ENCODE results near the gene TPRG1L.
A peak's percentile ranks its signal among the peaks of the same experiment; 100 is the strongest.

TPRG1L gene

DNA sequence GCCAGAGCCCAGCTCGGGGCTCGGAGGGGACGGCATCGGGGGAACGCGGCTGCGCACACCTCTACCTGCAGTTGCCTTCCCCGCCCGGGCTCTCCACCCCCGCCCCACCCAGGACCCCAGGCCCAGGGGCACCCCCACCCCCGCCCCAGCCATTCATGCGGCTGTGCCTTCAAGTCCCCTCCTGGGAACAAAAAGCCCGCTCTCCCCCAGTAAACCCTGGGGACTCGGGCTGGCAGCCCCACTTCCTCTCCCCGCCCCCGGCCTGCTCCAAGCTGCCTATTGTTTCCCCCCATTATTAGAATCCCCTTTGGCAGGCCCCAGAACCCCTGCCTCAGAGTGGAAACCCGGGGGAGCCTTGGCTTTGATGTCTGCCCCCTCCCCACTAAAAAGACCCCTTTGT is 31.5 kb upstream of the TPRG1L start:
- Histone ChIP-seq H3K27me3 (replicated peaks; ENCODE audit: control insufficient read depth, insufficient read depth, low read length, poor library complexity, severe bottlenecking) (no peaks in the 10 kb centered on the region), H3K36me3 (ENCODE audit: control insufficient read depth, insufficient read depth, low read length) (no peaks in the 10 kb centered on the region), H3K27ac (ENCODE audit: insufficient read depth, low read length, poor library complexity, severe bottlenecking) (no peak overlapping the region), H3K9me3 (ENCODE audit: control insufficient read depth, low read length) (no peaks in the 10 kb centered on the region), H3K4me3 (ENCODE audit: insufficient read depth, low read depth, low read length, poor library complexity, severe bottlenecking) (no peak overlapping the region), H3K4me1 (ENCODE audit: control insufficient read depth, insufficient read depth, low read length, poor library complexity, severe bottlenecking) (peaks cover 15% of the 10 kb centered on the region)
- DNase-seq = no peak

DNA sequence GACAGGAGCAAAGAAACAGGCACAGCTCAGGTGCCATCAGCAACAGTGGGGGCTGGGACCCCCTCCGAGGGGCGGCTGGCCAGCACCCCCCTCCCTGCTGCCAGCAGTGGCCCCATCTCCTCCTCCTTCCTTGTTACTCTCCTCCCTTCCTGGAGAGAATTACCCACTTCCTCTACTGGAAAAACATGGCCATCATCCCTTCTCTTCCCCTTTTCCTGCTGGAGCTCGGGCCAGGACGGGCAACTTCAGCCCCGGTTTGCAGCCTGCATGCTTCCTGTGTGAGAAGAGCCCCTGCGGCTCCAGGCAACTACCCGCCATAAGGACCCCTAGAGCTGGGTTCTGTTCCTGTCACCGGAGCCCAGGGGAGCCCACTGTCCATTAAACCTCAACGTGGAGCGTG is 31.1 kb upstream of the TPRG1L start:
- H3K9me3 ChIP-seq (ENCODE audit: control insufficient read depth, low read length) = no peaks in the 10 kb centered on the region
- no peaks in the 10 kb centered on the region for H3K27me3 ChIP-seq (replicated peaks; ENCODE audit: control insufficient read depth, insufficient read depth, low read length, poor library complexity, severe bottlenecking)
- H3K4me3 ChIP-seq (ENCODE audit: insufficient read depth, low read depth, low read length, poor library complexity, severe bottlenecking) = no peak overlapping the region
- H3K27ac ChIP-seq (ENCODE audit: insufficient read depth, low read length, poor library complexity, severe bottlenecking) = no peak overlapping the region
- DNase-seq = no peak
- no peaks in the 10 kb centered on the region for H3K36me3 ChIP-seq (ENCODE audit: control insufficient read depth, insufficient read depth, low read length)
- H3K4me1 ChIP-seq (ENCODE audit: control insufficient read depth, insufficient read depth, low read length, poor library complexity, severe bottlenecking) = peaks cover 19% of the 10 kb centered on the region

DNA sequence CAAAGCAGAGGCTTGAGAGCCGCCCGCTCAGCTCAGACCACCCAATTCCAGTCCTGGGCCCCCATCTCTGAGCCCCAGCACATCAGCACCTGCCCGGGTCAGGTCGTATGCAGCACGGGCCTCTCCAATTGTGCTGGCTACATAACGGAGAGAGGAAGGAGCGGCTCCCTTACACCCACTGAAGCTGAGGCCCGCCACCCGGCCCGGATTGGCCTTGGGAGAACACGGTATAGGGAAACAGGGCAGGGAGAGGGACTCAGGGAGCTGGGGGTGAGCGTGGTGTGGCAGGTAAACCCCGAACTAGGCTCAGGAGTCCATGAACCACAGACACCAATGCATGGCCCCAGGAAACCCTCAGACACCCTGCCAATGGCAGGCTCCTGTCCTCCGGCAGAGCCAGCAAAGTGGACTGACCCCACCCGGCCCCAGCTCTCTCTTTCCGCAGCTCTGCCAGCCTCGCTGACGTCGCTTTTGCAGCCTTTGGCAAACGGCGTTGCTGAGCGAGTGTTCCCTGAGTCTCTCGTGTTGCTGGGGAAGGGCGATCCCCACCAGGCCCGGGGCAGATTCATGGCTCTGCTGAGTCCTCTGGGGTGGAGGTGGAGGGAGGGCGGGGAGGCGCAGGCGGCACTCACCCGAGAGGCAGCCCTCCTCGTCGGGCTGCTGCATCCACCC is 30.0 kb upstream of the TPRG1L start:
- Histone ChIP-seq H3K36me3 (ENCODE audit: control insufficient read depth, insufficient read depth, low read length) (no peaks in the 10 kb centered on the region), H3K4me3 (ENCODE audit: insufficient read depth, low read depth, low read length, poor library complexity, severe bottlenecking) (no peak overlapping the region), H3K4me1 (ENCODE audit: control insufficient read depth, insufficient read depth, low read length, poor library complexity, severe bottlenecking) (peaks cover 19% of the 10 kb centered on the region), H3K27me3 (replicated peaks; ENCODE audit: control insufficient read depth, insufficient read depth, low read length, poor library complexity, severe bottlenecking) (no peaks in the 10 kb centered on the region), H3K9me3 (ENCODE audit: control insufficient read depth, low read length) (no peaks in the 10 kb centered on the region), H3K27ac (ENCODE audit: insufficient read depth, low read length, poor library complexity, severe bottlenecking) (no peak overlapping the region)
- no peak for DNase-seq

DNA sequence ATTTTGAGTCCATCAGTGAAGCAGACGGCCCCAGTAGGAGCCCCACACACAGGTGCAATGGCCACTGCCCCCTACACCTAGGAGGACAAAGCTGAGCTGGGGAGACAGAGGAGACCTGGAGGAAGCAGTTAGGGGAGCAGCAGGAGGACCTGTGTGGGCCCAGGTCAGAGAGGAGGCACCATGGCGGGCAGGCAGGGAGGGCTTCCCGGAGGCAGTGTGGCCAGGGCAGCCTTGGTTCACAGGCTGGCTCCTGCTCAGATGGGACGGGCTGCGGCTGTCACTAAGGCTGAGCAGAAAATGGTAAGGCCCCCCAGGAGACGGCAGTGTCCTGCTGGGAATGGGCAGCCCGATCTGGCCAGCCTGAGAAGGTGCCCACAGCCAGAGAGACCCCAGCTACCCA is 28.9 kb upstream of the TPRG1L start:
- Histone ChIP-seq H3K4me3 (ENCODE audit: insufficient read depth, low read depth, low read length, poor library complexity, severe bottlenecking) (no peak overlapping the region), H3K27ac (ENCODE audit: insufficient read depth, low read length, poor library complexity, severe bottlenecking) (no peak overlapping the region), H3K27me3 (replicated peaks; ENCODE audit: control insufficient read depth, insufficient read depth, low read length, poor library complexity, severe bottlenecking) (no peaks in the 10 kb centered on the region), H3K4me1 (ENCODE audit: control insufficient read depth, insufficient read depth, low read length, poor library complexity, severe bottlenecking) (peaks cover 19% of the 10 kb centered on the region), H3K9me3 (ENCODE audit: control insufficient read depth, low read length) (no peaks in the 10 kb centered on the region), H3K36me3 (ENCODE audit: control insufficient read depth, insufficient read depth, low read length) (no peaks in the 10 kb centered on the region)
- DNase-seq = no peak

DNA sequence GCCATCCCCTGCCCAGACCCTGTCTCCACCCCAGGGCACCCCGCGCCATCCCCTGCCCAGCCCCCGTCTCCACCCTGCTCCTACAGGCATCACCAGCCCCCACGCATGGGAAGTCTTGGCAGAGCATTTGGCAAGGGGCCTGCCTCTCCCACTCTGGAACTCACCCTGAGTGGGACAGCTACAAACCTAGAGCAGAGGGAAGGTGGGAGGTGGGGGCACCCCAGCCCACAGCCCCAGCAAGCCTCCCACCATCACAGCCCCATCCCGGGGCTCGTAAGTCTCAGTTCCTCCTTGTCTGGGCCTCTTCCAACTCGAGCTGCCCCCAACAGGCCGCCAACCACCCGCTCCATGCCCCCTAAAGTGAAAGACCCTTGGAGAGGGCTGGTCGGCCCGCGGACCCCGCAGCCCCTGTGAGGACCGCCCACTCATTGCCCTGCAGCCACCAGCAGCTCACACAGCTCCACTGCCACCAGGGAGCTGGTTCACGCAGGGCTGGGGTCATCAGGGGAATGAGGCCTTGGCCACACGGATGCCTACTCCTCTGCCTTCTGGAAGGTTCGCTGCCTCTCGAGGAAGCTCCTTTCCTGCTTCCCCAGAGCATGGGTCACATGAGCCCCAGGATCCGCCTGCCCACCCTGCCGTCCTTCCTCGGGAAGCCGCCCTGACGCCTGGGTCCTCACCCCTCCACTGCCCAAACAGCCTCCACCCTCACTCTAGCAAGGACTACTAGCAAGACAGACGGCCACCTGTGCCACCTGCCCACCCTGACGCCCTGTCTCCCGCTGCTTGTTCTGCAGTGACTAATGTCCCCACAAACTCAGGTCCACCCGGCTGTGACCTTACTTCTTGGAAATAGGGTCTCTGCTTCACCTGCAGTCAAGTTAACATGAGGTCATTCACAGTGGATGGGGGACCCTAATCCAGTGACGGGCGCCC is 27.9 kb upstream of the TPRG1L start:
- no peaks in the 10 kb centered on the region for H3K9me3 ChIP-seq (ENCODE audit: control insufficient read depth, low read length)
- DNase-seq = no peak
- peaks cover 19% of the 10 kb centered on the region for H3K4me1 ChIP-seq (ENCODE audit: control insufficient read depth, insufficient read depth, low read length, poor library complexity, severe bottlenecking)
- H3K27me3 ChIP-seq (replicated peaks; ENCODE audit: control insufficient read depth, insufficient read depth, low read length, poor library complexity, severe bottlenecking) = no peaks in the 10 kb centered on the region
- no peak overlapping the region for H3K27ac ChIP-seq (ENCODE audit: insufficient read depth, low read length, poor library complexity, severe bottlenecking)
- H3K36me3 ChIP-seq (ENCODE audit: control insufficient read depth, insufficient read depth, low read length) = no peaks in the 10 kb centered on the region
- H3K4me3 ChIP-seq (ENCODE audit: insufficient read depth, low read depth, low read length, poor library complexity, severe bottlenecking) = no peak overlapping the region

DNA sequence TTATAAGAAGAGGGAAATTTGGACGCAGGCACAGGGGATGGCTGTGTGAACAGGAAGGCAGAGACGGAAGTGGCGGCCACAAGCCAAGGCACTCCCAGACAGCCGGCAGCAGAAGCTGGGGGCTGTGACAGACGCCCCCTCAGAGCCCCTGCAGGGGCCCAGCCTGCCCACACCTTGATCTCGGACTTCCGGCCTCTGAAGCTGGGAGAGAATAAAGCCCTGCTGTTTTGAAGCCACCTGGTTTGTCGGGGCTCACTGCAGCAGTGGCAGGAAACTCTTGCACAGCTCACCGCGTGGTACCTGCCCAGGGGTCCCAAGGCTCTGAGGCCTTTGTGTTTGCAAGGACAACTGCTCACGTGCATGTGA is 27.2 kb upstream of the TPRG1L start:
- DNase-seq = no peak
- peak overlapping the region; percentile 32 for H3K4me3 ChIP-seq (ENCODE audit: insufficient read depth, low read depth, low read length, poor library complexity, severe bottlenecking)
- no peaks in the 10 kb centered on the region for H3K36me3 ChIP-seq (ENCODE audit: control insufficient read depth, insufficient read depth, low read length)
- H3K4me1 ChIP-seq (ENCODE audit: control insufficient read depth, insufficient read depth, low read length, poor library complexity, severe bottlenecking) = peaks cover 19% of the 10 kb centered on the region
- H3K27me3 ChIP-seq (replicated peaks; ENCODE audit: control insufficient read depth, insufficient read depth, low read length, poor library complexity, severe bottlenecking) = no peaks in the 10 kb centered on the region
- H3K9me3 ChIP-seq (ENCODE audit: control insufficient read depth, low read length) = no peaks in the 10 kb centered on the region
- H3K27ac ChIP-seq (ENCODE audit: insufficient read depth, low read length, poor library complexity, severe bottlenecking) = no peak overlapping the region

DNA sequence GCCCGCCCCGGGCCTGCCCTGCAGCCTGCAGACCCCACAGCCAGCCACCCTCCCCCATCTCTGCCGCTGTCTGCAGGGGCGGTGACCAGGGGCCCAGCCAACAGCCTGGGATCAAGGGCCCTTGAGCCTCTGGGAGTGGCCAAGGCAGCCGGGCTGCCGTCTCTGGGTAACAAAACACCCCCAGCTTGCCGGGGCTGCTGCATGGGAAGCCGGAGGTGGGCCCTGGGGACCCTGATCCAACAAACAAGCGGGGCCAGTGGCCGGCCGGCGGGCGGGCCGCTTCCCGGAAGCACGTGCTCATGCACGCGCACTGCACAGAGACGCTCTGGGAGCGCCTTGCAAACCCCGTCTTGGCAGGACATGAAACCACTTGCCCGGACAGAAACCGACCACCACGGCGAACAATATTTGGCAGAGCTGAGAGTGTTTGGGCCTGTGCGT is 26.7 kb upstream of the TPRG1L start:
- Histone ChIP-seq H3K4me1 (ENCODE audit: control insufficient read depth, insufficient read depth, low read length, poor library complexity, severe bottlenecking) (peaks cover 19% of the 10 kb centered on the region), H3K9me3 (ENCODE audit: control insufficient read depth, low read length) (no peaks in the 10 kb centered on the region), H3K36me3 (ENCODE audit: control insufficient read depth, insufficient read depth, low read length) (no peaks in the 10 kb centered on the region), H3K4me3 (ENCODE audit: insufficient read depth, low read depth, low read length, poor library complexity, severe bottlenecking) (peak overlapping the region; percentile 32), H3K27ac (ENCODE audit: insufficient read depth, low read length, poor library complexity, severe bottlenecking) (no peak overlapping the region), H3K27me3 (replicated peaks; ENCODE audit: control insufficient read depth, insufficient read depth, low read length, poor library complexity, severe bottlenecking) (no peaks in the 10 kb centered on the region)
- no peak for DNase-seq

DNA sequence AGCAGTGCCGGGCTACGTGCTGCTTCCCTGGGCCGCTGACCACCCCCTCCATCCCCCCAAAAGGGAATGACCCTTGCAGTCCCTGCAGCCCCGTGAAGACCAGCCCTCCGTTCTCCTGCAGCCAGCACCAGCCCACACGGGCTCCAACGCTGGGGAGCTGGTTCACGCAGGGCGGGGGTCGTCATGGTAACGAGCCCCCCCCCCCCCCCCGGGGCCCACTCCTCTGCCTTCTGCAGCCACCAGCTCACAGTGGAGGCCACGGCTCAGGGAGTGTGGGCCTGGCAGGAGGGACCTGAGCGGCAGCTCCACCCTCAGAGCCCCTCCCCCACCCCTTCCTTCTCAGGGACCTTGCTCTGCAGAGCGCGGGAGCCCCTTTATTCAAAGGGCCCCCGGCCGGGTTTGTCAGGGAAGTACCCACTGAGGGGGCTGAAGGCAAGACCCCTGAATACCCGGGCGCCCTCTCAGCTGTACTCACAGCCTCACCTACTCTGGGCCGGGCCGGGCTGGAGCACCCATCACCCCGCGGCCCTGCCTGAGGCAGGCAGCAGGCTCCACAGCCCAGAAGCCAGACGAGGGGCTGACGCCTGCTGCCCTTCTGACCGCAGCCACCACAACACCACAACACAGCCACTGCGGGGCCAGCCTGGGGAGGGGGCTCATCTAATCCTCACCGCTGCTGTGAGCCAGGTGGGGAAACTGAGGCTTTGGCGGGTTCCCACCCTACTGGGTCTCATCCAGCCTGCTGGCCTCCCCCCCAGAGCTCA is 26.1 kb upstream of the TPRG1L start:
- peaks cover 19% of the 10 kb centered on the region for H3K4me1 ChIP-seq (ENCODE audit: control insufficient read depth, insufficient read depth, low read length, poor library complexity, severe bottlenecking)
- DNase-seq = no peak
- no peak overlapping the region for H3K27ac ChIP-seq (ENCODE audit: insufficient read depth, low read length, poor library complexity, severe bottlenecking)
- no peaks in the 10 kb centered on the region for H3K9me3 ChIP-seq (ENCODE audit: control insufficient read depth, low read length)
- H3K4me3 ChIP-seq (ENCODE audit: insufficient read depth, low read depth, low read length, poor library complexity, severe bottlenecking) = peak overlapping the region; percentile 32
- H3K27me3 ChIP-seq (replicated peaks; ENCODE audit: control insufficient read depth, insufficient read depth, low read length, poor library complexity, severe bottlenecking) = no peaks in the 10 kb centered on the region
- no peaks in the 10 kb centered on the region for H3K36me3 ChIP-seq (ENCODE audit: control insufficient read depth, insufficient read depth, low read length)

DNA sequence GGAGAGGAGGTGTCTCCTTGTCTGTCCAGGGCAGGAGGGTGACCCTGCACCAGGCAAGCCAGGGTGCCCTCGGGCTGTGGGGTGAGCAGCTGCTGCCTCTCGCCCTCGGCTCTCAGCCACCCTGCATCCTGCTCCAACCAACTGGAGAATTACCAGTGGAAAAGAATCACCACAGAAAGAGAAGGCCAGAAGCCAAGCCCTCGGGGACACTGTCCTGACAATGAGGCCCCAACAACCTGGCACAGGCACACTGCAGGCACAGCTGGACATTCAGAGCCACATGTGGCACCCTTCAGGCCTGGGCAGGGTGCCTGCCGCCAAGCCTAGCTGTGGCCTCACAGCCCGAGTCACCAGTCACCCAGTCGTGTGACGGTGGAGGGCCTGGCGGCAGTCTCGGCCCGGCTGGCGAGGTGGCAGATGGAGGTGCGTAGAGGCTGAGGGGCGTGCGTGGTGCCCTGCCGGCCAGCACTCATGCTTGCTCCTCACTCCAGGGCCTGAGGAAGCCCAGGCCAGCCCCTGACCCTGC is 25.5 kb upstream of the TPRG1L start:
- Histone ChIP-seq H3K27me3 (replicated peaks; ENCODE audit: control insufficient read depth, insufficient read depth, low read length, poor library complexity, severe bottlenecking) (no peaks in the 10 kb centered on the region), H3K9me3 (ENCODE audit: control insufficient read depth, low read length) (no peaks in the 10 kb centered on the region), H3K4me1 (ENCODE audit: control insufficient read depth, insufficient read depth, low read length, poor library complexity, severe bottlenecking) (peaks cover 19% of the 10 kb centered on the region), H3K27ac (ENCODE audit: insufficient read depth, low read length, poor library complexity, severe bottlenecking) (no peak overlapping the region), H3K4me3 (ENCODE audit: insufficient read depth, low read depth, low read length, poor library complexity, severe bottlenecking) (no peak overlapping the region), H3K36me3 (ENCODE audit: control insufficient read depth, insufficient read depth, low read length) (no peaks in the 10 kb centered on the region)
- no peak for DNase-seq

Measured in effector memory CD4-positive, alpha-beta T cell (primary cell).